GM11168 (cell line): ENCODE data around the gene ACVR2B.
"Not testable (repeated sequence)": the region's sequence is repeated elsewhere in the genome, so short reads cannot be mapped to it uniquely, and the experiment has no call there.

Source experiments
- in situ Hi-C: fragments of 300-500 bp; cut with MboI; formaldehyde crosslinking; loops from one replicate; pipeline ENCODE4 v1.12.0; 2022; ENCODE audit warnings: low sequenced_read_pairs; ENCODE audit not compliant: unreplicated experiment

ACVR2B gene

DNA sequence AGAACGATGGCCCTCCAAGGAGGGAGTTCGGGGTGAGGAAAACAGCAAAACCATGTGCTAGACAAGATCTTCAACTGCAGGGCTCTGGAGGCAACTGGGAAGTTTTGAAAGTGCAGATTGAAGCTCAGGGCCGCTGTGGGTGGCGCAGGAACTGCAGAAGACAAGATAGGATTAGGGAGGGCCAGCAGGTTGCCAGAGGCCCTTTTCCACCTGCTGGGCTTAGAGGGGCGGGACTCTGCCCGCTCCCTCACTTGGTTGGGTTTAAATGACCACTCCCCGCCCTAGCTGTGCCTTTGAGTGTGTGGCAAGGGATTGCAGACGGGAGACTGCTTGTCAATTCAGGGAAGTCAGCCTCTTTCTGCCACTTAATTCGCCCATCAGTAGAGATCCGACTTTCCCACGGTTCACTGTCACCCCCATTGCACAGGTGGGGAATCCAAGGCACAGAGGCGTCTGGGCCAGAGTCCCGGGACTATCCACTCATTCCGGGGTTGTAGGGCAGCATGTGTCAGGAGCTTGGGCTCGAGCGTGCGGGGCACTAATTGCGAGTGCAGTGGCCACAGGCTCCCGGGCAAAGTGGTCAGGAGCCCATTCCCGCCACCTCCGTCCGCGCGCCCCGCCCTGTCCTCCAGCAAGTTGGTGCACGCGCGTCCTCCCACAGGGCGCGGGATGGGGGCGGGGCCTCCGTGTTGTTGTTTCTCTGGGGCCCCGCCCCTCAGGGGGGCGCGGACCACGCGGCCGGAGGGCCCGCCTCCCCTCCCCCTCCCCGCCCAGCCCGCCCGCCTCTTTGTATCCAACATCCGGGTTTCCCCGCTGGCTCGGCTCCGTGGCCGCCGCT lies at the start of gene ACVR2B:
ACVR2B (plus strand) TSS at position 816 of the 838 bp plus-strand sequence. CDS start 433 bp downstream, outside the sequence.
- in situ Hi-C loops: no loop called here

DNA sequence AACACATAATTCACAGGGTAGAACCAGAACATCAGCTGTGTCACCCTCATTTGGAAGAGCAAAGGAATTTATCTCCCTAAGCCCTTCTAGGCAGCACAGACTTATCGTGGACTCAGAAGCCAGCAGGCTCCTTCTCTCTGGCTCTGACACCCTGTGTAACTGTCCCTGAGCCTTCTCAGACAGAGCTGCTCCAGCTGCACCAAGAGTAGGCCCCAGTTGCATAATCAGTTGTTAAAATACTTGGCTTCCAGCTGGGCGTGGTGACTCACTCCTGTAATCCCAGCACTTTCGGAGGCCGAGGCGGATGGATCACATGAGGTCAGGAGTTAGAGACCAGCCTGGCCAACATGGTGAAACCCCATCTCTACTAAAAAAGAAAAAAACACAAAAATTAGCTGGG lies 49.4 kb upstream of the ACVR2B start:
- in situ Hi-C loops: no loop called here

DNA sequence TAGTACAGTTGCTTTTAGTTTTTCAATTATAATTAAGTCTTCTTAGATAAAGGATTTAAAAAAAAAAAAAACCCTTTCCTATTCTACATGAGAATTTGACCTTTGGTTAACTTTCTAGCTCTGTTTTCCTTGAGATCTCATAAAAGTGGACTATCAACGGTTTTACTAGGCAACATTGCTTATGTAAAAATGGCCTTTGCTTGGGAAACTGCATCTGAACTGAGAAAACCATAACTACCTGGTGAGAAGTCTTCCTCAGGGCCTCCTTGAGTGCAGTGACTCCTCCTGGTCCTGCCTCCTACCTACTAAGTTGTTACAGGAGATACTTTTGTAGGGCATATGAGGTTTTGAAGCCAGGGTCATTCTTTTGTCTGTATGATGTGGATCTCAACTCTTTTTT lies 42.1 kb upstream of the ACVR2B start:
- in situ Hi-C loops: no loop called here

DNA sequence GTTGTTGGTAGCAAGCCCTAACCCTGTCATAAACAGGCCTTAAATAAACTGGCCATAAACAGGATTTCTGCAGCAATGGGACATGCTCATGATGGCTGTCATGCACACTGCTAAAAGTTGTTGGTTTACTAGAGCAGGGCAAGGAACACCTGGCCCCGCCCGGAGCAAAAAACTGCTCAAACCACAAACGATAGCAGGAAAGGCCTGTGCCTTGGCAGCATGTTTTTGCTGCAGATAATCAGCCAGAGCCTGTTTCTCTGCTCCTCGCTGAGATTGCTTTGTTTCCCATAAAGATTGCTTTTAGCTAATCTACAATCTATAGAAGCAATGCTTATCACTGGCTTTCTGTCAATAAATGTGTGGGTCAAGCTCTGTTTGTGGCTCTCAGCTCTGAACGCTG lies 32.9 kb upstream of the ACVR2B start:
- in situ Hi-C loops: not testable (repeated sequence)

DNA sequence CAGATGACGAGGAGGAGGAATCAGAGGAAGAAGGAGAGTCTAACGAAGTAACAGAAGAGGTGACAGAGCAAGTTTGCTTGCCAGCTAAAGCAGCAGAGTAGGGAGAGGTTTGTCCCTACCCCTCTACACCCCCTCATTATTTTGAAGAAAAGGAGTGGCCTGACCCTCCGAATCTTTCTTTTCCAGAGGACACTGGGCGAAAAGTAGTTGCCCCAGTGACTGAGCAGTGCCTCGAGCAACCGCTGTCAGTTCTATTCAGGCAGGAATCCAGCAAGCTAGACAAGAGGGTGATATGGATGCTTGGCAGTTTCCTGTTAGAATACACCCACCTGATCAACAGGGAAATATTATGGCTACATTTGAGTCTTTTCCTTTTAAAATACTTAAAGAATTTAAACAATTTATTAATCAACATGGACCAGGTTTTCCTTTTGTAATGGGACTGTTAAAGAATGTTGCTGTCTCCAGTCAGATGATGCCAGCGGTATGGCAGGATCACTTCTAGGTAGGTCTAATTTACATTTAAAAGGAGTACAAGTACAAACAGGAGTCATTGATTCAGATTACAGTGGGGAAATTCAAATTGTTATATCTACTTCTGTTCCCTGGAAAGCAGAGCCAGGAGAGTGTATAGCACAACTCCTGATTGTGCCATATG lies 31.9 kb upstream of the ACVR2B start:
- in situ Hi-C loops: no loop called here

GRCh38 chr3:38426798-38427426 lies 26.8 kb upstream of the ACVR2B start:
- in situ Hi-C loops: not testable (repeated sequence)

DNA sequence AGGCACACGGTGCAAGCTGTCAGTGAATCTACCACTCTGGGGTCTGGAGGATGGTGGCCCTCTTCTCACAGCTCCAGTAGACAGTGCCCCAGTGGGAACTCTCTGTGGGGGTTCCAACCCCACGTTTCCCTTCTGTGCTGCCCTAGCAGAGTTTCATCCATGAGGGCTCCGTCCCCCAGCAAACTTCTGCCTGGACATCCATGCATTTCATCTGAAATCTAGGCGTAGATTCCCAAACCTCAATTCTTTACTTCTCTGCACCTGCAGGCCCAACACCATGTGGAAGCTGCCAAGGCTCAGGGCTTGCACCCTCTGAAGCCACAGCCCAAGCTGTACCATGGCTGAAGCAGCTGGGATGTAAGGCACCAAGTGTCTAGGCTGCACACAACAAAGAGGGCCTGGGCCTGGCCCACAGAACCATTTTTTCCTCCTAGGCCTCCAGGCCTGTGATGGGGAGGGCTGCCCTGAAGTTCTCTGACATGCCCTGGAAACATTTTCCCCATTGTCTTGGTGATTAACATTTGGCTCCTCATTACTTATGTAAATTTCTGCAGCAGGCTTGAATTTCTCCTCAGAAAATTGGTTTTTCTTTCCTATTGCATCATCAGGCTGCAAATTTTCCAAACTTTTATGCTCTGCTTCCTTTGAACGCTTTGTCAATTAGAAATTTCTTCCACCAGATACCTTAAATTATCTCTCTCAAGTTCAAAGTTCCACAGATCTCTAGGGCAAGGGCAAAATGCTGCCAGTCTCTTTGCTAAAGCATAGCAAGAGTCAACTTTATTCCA lies 20.6 kb upstream of the ACVR2B start:
- in situ Hi-C loops: not testable (repeated sequence)

GRCh38 chr3:38433661-38434060 lies 20.0 kb upstream of the ACVR2B start:
- in situ Hi-C loops: not testable (repeated sequence)

DNA sequence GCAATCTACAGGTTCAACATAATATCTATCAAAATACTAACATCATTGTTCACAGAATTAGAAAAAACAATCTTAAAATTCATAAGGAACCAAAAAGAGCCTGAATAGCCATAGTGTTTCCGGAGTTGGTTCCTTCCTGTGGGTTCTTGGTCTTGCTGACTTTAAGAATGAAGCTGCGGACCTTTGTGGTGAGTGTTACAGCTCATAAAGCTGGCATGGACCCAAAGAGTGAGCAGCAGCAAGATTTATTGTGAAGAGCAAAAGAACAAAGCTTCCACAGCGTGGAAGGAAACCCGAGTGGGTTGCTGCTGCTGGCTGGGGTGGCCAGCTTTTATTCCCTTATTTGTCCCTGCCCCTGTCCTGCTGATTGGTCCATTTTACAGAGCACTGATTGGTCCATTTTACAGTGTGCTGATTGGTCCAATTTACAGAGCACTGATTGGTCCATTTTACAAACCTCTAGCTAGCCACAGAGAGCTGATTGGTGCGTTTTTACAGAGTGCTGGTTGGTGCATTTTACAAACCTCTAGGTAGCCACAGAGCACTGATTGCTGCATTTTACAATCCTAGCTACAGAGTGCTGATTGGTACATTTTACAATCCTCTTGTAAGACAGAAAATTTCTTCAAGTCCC lies 15.1 kb upstream of the ACVR2B start:
- in situ Hi-C loops: not testable (repeated sequence)

DNA sequence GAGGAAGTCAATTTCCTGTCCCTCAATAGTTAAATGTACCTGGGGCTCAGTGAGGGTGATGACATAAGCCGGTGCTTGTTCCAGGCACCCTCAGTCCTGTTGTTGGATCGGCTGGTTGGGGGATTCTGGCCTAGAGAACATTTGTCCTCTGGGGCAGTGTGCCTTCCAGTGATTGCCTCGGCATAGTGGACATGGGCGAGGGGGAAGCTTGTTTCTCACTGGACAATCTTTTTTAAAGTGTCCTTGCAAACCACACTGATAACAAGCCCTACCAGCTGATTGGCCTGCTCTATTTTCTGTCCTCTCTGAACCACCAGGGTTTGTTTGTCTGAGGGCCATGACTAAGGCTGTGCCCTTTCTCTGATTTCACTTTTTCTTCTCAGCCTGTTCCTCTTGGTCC lies 10.5 kb upstream of the ACVR2B start:
- in situ Hi-C loops: not testable (repeated sequence)

- in situ Hi-C loops: no loop called here
Observed at GRCh38 chr3:38446085-38446686, 7.5 kb upstream of the ACVR2B start.

DNA sequence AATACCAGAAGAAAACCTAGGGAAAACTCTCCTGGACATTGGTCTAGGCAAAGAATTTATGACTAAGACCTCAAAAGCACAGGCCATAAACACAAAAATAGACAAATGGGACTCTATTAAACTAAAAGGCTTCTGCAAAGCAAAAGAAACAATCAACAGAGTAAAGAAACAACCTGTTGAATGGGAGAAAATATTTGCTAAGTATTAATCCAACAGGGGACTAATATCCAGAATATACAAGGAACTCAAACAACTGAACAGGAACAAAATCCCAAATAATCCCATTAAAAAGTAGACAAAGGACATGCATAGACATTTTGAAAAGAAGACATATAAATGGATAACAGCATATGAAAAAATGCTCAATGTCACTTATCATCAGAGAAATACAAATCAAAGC lies 6.9 kb upstream of the ACVR2B start:
- in situ Hi-C loops: no loop called here

- in situ Hi-C loops: no loop called here
Observed at GRCh38 chr3:38450853-38451252, 2.8 kb upstream of the ACVR2B start.

GRCh38 chr3:38453913-38454177 lies 155 bp downstream of the ACVR2B start:
- in situ Hi-C loops: no loop called here

DNA sequence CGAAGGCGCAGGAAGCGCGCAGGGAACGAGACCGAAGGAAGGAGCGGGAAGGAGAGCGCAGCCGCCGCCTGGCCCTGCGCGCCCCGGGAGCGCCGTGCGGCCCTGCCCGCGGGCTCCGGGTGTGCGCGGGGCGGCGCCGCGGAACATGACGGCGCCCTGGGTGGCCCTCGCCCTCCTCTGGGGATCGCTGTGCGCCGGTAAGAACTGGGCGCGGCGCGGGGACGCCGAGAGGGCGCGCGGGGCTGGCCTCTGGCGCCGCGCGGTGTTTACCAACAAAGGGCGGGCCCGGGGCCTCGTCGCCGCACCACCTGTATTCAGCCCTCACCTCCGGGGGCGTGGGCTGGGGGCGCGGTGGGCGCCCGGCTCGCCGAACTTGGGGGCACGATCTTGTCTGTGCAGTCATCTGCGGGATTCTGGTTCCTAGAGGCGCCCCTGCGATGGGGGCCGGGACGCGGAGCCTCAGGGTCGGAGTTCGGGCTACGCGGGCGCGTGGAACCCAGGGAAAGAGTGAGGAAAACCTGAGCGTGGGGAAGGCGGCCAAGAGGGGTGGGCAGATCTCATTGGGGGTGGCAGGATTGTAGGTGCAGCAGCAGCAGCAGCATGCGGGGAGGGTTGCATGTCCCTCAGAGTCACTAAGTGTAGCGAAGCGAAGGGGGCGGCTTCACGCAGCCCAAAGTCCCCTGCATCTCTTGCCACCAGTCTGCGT lies 641 bp downstream of the ACVR2B start:
- in situ Hi-C loops: no loop called here

GRCh38 chr3:38454884-38455638 lies 1.4 kb downstream of the ACVR2B start:
- in situ Hi-C loops: no loop called here

GRCh38 chr3:38455639-38456430 lies 2.1 kb downstream of the ACVR2B start:
- in situ Hi-C loops: no loop called here
